Neural cell (in vitro differentiated cells): ENCODE measurements around the gene KIFC3. TPM values are rescaled to one million over a fixed set of nuclear protein-coding genes. Genes with fewer than 3 reads are reported as not detected.

Experiments
- H2AFZ ChIP-seq: fragments of 200-600, 300-800 bp; sonication (generic), shearing (Covaris generic); 2 replicates; pipeline ENCODE4 v1.6.0; 2014; ENCODE audit warnings: low read depth, mild to moderate bottlenecking, antibody characterized with exemption, low read length, moderate library complexity
- H3F3A ChIP-seq: fragments of 200-600 bp; shearing (Covaris generic); 2 replicates; pipeline ENCODE4 v1.6.1; 2016; ENCODE audit warnings: mild to moderate bottlenecking, moderate library complexity, mixed read lengths, antibody characterized with exemption, low read length; ENCODE audit not compliant: insufficient read depth, poor library complexity, severe bottlenecking
- H3K27ac ChIP-seq: fragments of 200-600, 300-800 bp; sonication (generic), shearing (Covaris generic); 2 replicates; pipeline ENCODE4 v1.5.1; 2014; ENCODE audit warnings: mild to moderate bottlenecking, low read length, moderate library complexity
- H3K27me3 ChIP-seq: fragments of 300-800, 200-600 bp; sonication (generic), shearing (Covaris generic); 2 replicates; pipeline ENCODE4 v1.6.0; 2014; ENCODE audit warnings: mild to moderate bottlenecking, low read depth, low read length, moderate library complexity; ENCODE audit not compliant: insufficient read depth
- H3K36me3 ChIP-seq: fragments of 300-800, 200-600 bp; sonication (generic), shearing (Covaris generic); 2 replicates; pipeline ENCODE4 v1.5.1; 2014; ENCODE audit warnings: mild to moderate bottlenecking, antibody characterized with exemption, low read length, moderate library complexity; ENCODE audit not compliant: insufficient read depth
- H3K4me2 ChIP-seq: fragments of 300-800, 200-600 bp; sonication (generic), shearing (Covaris generic); 2 replicates; pipeline ENCODE4 v1.6.0; 2014; ENCODE audit warnings: mild to moderate bottlenecking, low read length
- H3K4me3 ChIP-seq: fragments of 300-800, 200-600 bp; sonication (generic), shearing (Covaris generic); 2 replicates; pipeline ENCODE4 v1.5.1; 2014; ENCODE audit warnings: mild to moderate bottlenecking, low read length, moderate library complexity
- H3K79me2 ChIP-seq: fragments of 200-600 bp; shearing (Covaris generic); replicated peaks from 2 replicates; pipeline ENCODE4 v1.6.0; 2014; ENCODE audit warnings: mild to moderate bottlenecking, low read length, moderate library complexity; ENCODE audit not compliant: insufficient read depth
- H3K9ac ChIP-seq: fragments of 300-800, 200-600 bp; sonication (generic), shearing (Covaris generic); 2 replicates; pipeline ENCODE4 v1.6.1; 2016; ENCODE audit warnings: mild to moderate bottlenecking, low read length, mixed read lengths
- H3K9me2 ChIP-seq: fragments of 200-600 bp; shearing (Covaris generic); 2 replicates; pipeline ENCODE4 v1.6.1; 2016; ENCODE audit warnings: mild to moderate bottlenecking, low read length, mixed read lengths; ENCODE audit not compliant: insufficient read depth
- H3K9me3 ChIP-seq: fragments of 200-600, 300-800 bp; sonication (generic), shearing (Covaris generic); 2 replicates; pipeline ENCODE4 v1.6.1; 2016; ENCODE audit warnings: mild to moderate bottlenecking, mixed run types, low read length, moderate library complexity, mixed read lengths
- H4K20me1 ChIP-seq: fragments of 200-600 bp; shearing (Covaris generic); 2 replicates; pipeline ENCODE4 v1.6.1; 2016; ENCODE audit warnings: mild to moderate bottlenecking, mixed run types; ENCODE audit not compliant: insufficient read depth
- CTCF ChIP-seq: fragments of 450-650 bp; IDR thresholded peaks from 2 replicates; pipeline ENCODE4 v1.5.1; 2014; ENCODE audit warnings: antibody characterized with exemption, mild to moderate bottlenecking, moderate library complexity; ENCODE audit not compliant: poor library complexity, severe bottlenecking
- EP300 ChIP-seq: fragments of 450-650 bp; conservative IDR thresholded peaks from 2 replicates; pipeline ENCODE4 v1.6.1; 2014; ENCODE audit warnings: antibody characterized with exemption, mild to moderate bottlenecking, moderate library complexity; ENCODE audit not compliant: poor library complexity, severe bottlenecking
- EZH2 ChIP-seq: fragments of 200-600, 300-800 bp; shearing (Covaris generic), sonication (generic); IDR thresholded peaks from 2 replicates; pipeline ENCODE4 v1.6.1; 2014; ENCODE audit warnings: antibody characterized with exemption, low read length, borderline replicate concordance, mild to moderate bottlenecking; ENCODE audit not compliant: insufficient read depth, poor library complexity, severe bottlenecking
- MXI1 ChIP-seq: fragments of 450-650 bp; conservative IDR thresholded peaks from 2 replicates; pipeline ENCODE4 v1.6.1; 2014; ENCODE audit warnings: antibody characterized with exemption, mild to moderate bottlenecking; ENCODE audit not compliant: poor library complexity, severe bottlenecking
- POLR2AphosphoS5 ChIP-seq: IDR thresholded peaks from 2 replicates; pipeline ENCODE4 v1.6.1; 2012
- RAD21 ChIP-seq: fragments of 450-650 bp; conservative IDR thresholded peaks from 2 replicates; pipeline ENCODE4 v1.6.1; 2014; ENCODE audit warnings: antibody characterized with exemption, mild to moderate bottlenecking, moderate library complexity
- REST ChIP-seq: IDR thresholded peaks from 2 replicates; pipeline ENCODE4 v1.6.1; 2012; ENCODE audit warnings: borderline replicate concordance
- SMC3 ChIP-seq: fragments of 450-650 bp; conservative IDR thresholded peaks from 2 replicates; pipeline ENCODE4 v1.6.1; 2014; ENCODE audit warnings: antibody characterized with exemption, mild to moderate bottlenecking, moderate library complexity; ENCODE audit not compliant: poor library complexity
- TAF1 ChIP-seq: IDR thresholded peaks from 2 replicates; pipeline ENCODE4 v1.6.1; 2012; ENCODE audit warnings: low read depth
- polyA plus RNA-seq: library from polyadenylated mRNA; depleted of rRNA; stranded (reverse); fragments of >200 nt; gene quantifications from 2 replicates; pipeline ENCODE4 v1.2.3, GENCODE V29; 2014

Gene KIFC3
- polyA plus RNA-seq, 1 donor from 2014 or later, result 29.7 TPM

- H2AFZ ChIP-seq, result no peak overlapping the region
- H3K27ac ChIP-seq, result no peak overlapping the region
- H3K4me2 ChIP-seq, result no peak overlapping the region
- H3K27me3 ChIP-seq, result peaks cover 8% of the 10 kb centered on the region
- no peak overlapping the region for H3K4me3 ChIP-seq
- H3K79me2 ChIP-seq, result no peaks in the 10 kb centered on the region
- no peaks in the 10 kb centered on the region for H3F3A ChIP-seq
- no peaks in the 10 kb centered on the region for H3K9me3 ChIP-seq
- H3K9me2 ChIP-seq, result no peaks in the 10 kb centered on the region
- TF ChIP-seq EP300, result no peak
- no peak for TF ChIP-seq SMC3
- TF ChIP-seq EZH2, result no peak
- TF ChIP-seq RAD21, result no peak
- no peak for TF ChIP-seq REST
- no peak for TF ChIP-seq MXI1
- TF ChIP-seq POLR2AphosphoS5, result no peak
- TF ChIP-seq CTCF, result no peak
- no peak for TF ChIP-seq TAF1
- H3K36me3 ChIP-seq, result no peaks in the 10 kb centered on the region
- no peaks in the 10 kb centered on the region for H4K20me1 ChIP-seq
- no peak overlapping the region for H3K9ac ChIP-seq
Measured at GRCh38 chr16:57846078-57846697, 43.9 kb upstream of the KIFC3 start.

GRCh38 chr16:57845115-57845514 lies 42.8 kb upstream of the KIFC3 start:
- Histone ChIP-seq H3K9ac (no peak overlapping the region), H2AFZ (no peak overlapping the region), H3K9me2 (no peaks in the 10 kb centered on the region), H3K79me2 (no peaks in the 10 kb centered on the region), H3K27me3 (peaks cover 8% of the 10 kb centered on the region), H3F3A (no peaks in the 10 kb centered on the region), H3K4me2 (no peak overlapping the region), H3K36me3 (no peaks in the 10 kb centered on the region), H3K9me3 (no peaks in the 10 kb centered on the region), H4K20me1 (no peaks in the 10 kb centered on the region), H3K4me3 (no peak overlapping the region), H3K27ac (no peak overlapping the region)
- TF ChIP-seq EZH2 (no peak), TAF1 (no peak), SMC3 (no peak), RAD21 (no peak), POLR2AphosphoS5 (no peak), CTCF (no peak), EP300 (no peak), MXI1 (no peak), REST (no peak)
